Panc1 (cell line): ENCODE results near the gene ARHGEF7. TPM values are rescaled to one million over a fixed set of nuclear protein-coding genes. Genes with fewer than 3 reads are reported as not detected.

Source experiments
- ATAC-seq: fragments of 200-7000 bp; cut with Tn5 transposase; 2 replicates; pipeline ENCODE4 v1.9.1; 2020; ENCODE audit warnings: mild to moderate bottlenecking, moderate library complexity
- BruUV-seq: library from RNA; stranded (reverse); fragments of 400-500 nt; replicated peaks from 2 replicates; lab custom pipeline; 2021; lab: Mats Ljungman, UMichigan
- CTCF ChIA-PET: fragments of 300-600 bp; sonication (Branson Sonifier 250); formaldehyde crosslinking; loops from one replicate; lab custom pipeline; 2022; ENCODE audit warnings: antibody characterized with exemption; lab: Charles Lee
- POLR2A ChIA-PET: fragments of 300-600 bp; sonication (Branson Sonifier 250); formaldehyde crosslinking; loops from one replicate; lab custom pipeline; 2022; ENCODE audit warnings: antibody characterized with exemption; lab: Charles Lee
- DNase-seq: peaks from one replicate; pipeline ENCODE4 v3.0.0-alpha.2; 2010; ENCODE audit warnings: low read depth, low spot score
- H3K27ac ChIP-seq: 2 replicates; pipeline ENCODE4 v1.5.1; 2011; ENCODE audit warnings: mild to moderate bottlenecking, low read length, inconsistent platforms
- H3K27me3 ChIP-seq: fragments of 200-500 bp; sonication (Bioruptor generic); 2 replicates; pipeline ENCODE4 v1.6.0; 2014; ENCODE audit warnings: low read length, inconsistent platforms; ENCODE audit not compliant: control insufficient read depth, insufficient read depth
- H3K36me3 ChIP-seq: fragments of 200-500 bp; sonication (Bioruptor generic); 2 replicates; pipeline ENCODE4 v1.5.1; 2014; ENCODE audit warnings: inconsistent platforms, mild to moderate bottlenecking, low read length, moderate library complexity; ENCODE audit not compliant: control insufficient read depth, insufficient read depth
- H3K4me1 ChIP-seq: 2 replicates; pipeline ENCODE4 v1.5.1; 2011; ENCODE audit warnings: inconsistent platforms, mild to moderate bottlenecking, low read length, moderate library complexity; ENCODE audit not compliant: control insufficient read depth, insufficient read depth
- H3K4me3 ChIP-seq, 2 experiments: 2 replicates each; pipeline ENCODE4 v1.5.1; 2011 to 2012; ENCODE audit warnings: low read depth in 2 of 2, low read length in 2 of 2, mild to moderate bottlenecking in 2 of 2, inconsistent platforms in 1 of 2, moderate library complexity in 1 of 2
- H3K9me3 ChIP-seq: fragments of 200-500 bp; sonication (Bioruptor generic); 2 replicates; pipeline ENCODE4 v1.5.1; 2014; ENCODE audit warnings: low read depth, mild to moderate bottlenecking, inconsistent platforms, low read length, moderate library complexity; ENCODE audit not compliant: control insufficient read depth, insufficient read depth
- CTCF ChIP-seq: fragments of 450-650 bp; IDR thresholded peaks from 2 replicates; pipeline ENCODE4 v1.5.1; 2017; ENCODE audit warnings: mild to moderate bottlenecking
- POLR2AphosphoS5 ChIP-seq: IDR thresholded peaks from 2 replicates; pipeline ENCODE4 v1.6.1; 2012; ENCODE audit warnings: mild to moderate bottlenecking, low read depth, low read length, moderate library complexity
- REST ChIP-seq, 2 experiments: IDR thresholded peaks; 2 replicates each; pipeline ENCODE4 v1.6.1; 2011 to 2012; ENCODE audit warnings: low read depth in 2 of 2, control low read depth in 1 of 2, low read length in 1 of 2, mild to moderate bottlenecking in 1 of 2, moderate library complexity in 1 of 2; ENCODE audit not compliant: insufficient read depth in 1 of 2
- SIN3A ChIP-seq: IDR thresholded peaks from 2 replicates; pipeline ENCODE4 v1.6.1; 2012; ENCODE audit warnings: low read depth, mild to moderate bottlenecking, low read length, moderate library complexity, borderline replicate concordance; ENCODE audit not compliant: insufficient read depth
- TCF7L2 ChIP-seq: IDR thresholded peaks from 2 replicates; pipeline ENCODE4 v1.6.1; 2011; ENCODE audit warnings: mild to moderate bottlenecking, low read depth, low read length, inconsistent platforms
- in situ Hi-C: cut with HindIII; loops from 2 replicates; pipeline ENCODE4 v1.10.0; 2016; ENCODE audit warnings: low sequenced_read_pairs, low pct_unique_long_range_greater_than_20kb
- intact Hi-C: fragments of 100-400 bp; cut with micrococcal nuclease; formaldehyde crosslinking; loops from one replicate; pipeline ENCODE4 v1.10.0; 2022; ENCODE audit not compliant: unreplicated experiment
- total RNA-seq: library from RNA; stranded (reverse); gene quantifications from one replicate; pipeline ENCODE4 v1.2.1, GENCODE V29; 2021; ENCODE audit not compliant: unreplicated experiment

Gene ARHGEF7
- total RNA-seq, 1 experiment from 2014 or later: 36.4 TPM

GRCh38 chr13:111281751-111282311 is 166.7 kb downstream of the ARHGEF7 start:
- H3K36me3 ChIP-seq: peaks cover 2% of the 10 kb centered on the region; the same call in 1 of the 2 replicates

GRCh38 chr13:111282425-111282824 is 167.3 kb downstream of the ARHGEF7 start:
- Histone ChIP-seq H3K9me3 (no peaks in the 10 kb centered on the region), H3K36me3 (peaks cover 2% of the 10 kb centered on the region; the same call in 1 of the 2 replicates), H3K4me3 (no peak overlapping the region), H3K4me1 (no peaks in the 10 kb centered on the region), H3K27me3 (no peaks in the 10 kb centered on the region), H3K27ac (no peak overlapping the region)
- in situ Hi-C loops: no loop called here
- no peak for TF ChIP-seq TCF7L2
- TF ChIP-seq SIN3A: no peak
- TF ChIP-seq REST (IDR thresholded peaks at IDR 0.05; ENCODE audit: insufficient read depth in 1 of 2, low read depth in 2 of 2, low read length in 1 of 2): no peak
- no peak for TF ChIP-seq CTCF
- TF ChIP-seq POLR2AphosphoS5: no peak
- BruUV-seq: no TSS peak
- intact Hi-C loops: no loop called here
- ChIA-PET CTCF (no interaction called here), POLR2A (no interaction called here)
- ATAC-seq (no peak), DNase-seq (no peak)

More at GRCh38 chr13:111281751-111282311, 166.7 kb downstream of the ARHGEF7 start:
- H3K4me3 ChIP-seq: no peak overlapping the region
- no peaks in the 10 kb centered on the region for H3K9me3 ChIP-seq
- ChIA-PET POLR2A (no interaction called here), CTCF (no interaction called here)
- no peak for TF ChIP-seq REST (IDR thresholded peaks at IDR 0.05; ENCODE audit: insufficient read depth in 1 of 2, low read depth in 2 of 2, low read length in 1 of 2)
- TF ChIP-seq POLR2AphosphoS5: no peak
- TF ChIP-seq TCF7L2: no peak
- TF ChIP-seq SIN3A: no peak
- TF ChIP-seq CTCF: no peak
- DNase-seq (no peak), ATAC-seq (no peak)
- no TSS peak for BruUV-seq
- no peaks in the 10 kb centered on the region for H3K27me3 ChIP-seq
- in situ Hi-C loops (no loop called here), intact Hi-C loops (no loop called here)
- no peaks in the 10 kb centered on the region for H3K4me1 ChIP-seq
- no peak overlapping the region for H3K27ac ChIP-seq
